ENCODE data around the gene NDUFAF7. TPM values are rescaled to one million over a fixed set of nuclear protein-coding genes. Genes with fewer than 3 reads are reported as not detected.
"Not testable (repeated sequence)": the region's sequence is repeated elsewhere in the genome, so short reads cannot be mapped to it uniquely, and the experiment has no call there.

Gene NDUFAF7
- total and polyA plus RNA-seq, 10 donors = 11.4 to 27.2 (median 20.2) TPM

DNA sequence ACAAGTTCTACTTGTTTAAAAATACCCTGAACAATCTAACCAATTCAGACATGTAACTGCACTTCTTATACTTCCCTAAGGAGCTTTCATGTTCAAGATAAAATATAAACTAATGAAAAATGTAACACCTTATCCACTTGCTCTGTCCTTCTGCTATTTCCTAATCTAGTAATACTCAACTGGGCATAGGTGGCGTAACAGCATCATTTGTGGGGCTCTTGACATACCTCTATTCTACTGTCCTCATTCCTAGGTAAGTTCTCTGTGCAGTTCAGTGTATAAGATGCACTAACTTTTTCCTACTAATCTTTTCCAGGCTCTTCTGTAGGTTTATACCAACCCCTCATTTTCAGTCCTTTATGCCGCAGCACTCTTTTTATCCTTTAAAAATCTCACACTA is 56.5 kb downstream of the NDUFAF7 start:
- H3K4me3 ChIP-seq = no peak overlapping the region
- H3K9me3 ChIP-seq = no peaks in the 10 kb centered on the region
- peaks cover 0 to 96% (median 54%) of the 10 kb centered on the region in 6 donors for H3K36me3 ChIP-seq
- DNase-seq = no peak
- intact Hi-C loops (cut with DNase I; ENCODE audit: low total_unique reads) = no loop called here
- no peak for TF ChIP-seq POLR2AphosphoS5 (IDR thresholded peaks at IDR 0.05)
- no peak for TF ChIP-seq POLR2A (IDR thresholded peaks at IDR 0.05)
- TF ChIP-seq, protein P1, sequence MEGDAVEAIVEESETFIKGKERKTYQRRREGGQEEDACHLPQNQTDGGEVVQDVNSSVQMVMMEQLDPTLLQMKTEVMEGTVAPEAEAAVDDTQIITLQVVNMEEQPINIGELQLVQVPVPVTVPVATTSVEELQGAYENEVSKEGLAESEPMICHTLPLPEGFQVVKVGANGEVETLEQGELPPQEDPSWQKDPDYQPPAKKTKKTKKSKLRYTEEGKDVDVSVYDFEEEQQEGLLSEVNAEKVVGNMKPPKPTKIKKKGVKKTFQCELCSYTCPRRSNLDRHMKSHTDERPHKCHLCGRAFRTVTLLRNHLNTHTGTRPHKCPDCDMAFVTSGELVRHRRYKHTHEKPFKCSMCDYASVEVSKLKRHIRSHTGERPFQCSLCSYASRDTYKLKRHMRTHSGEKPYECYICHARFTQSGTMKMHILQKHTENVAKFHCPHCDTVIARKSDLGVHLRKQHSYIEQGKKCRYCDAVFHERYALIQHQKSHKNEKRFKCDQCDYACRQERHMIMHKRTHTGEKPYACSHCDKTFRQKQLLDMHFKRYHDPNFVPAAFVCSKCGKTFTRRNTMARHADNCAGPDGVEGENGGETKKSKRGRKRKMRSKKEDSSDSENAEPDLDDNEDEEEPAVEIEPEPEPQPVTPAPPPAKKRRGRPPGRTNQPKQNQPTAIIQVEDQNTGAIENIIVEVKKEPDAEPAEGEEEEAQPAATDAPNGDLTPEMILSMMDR (IDR thresholded peaks at IDR 0.05 in 8 of 11, conservative IDR thresholded peaks at IDR 0.05 in 3 of 11) = no peak
- peaks cover 0 to 13% (median 0%) of the 10 kb centered on the region in 6 donors for H3K4me1 ChIP-seq
- no peak overlapping the region for H3K27ac ChIP-seq
- 90 to 99% (median 93%) methylated on average over 2 of the region's 2 CpGs for WGBS, 5 donors
- H3K27me3 ChIP-seq (replicated peaks in 1 of 7) = no peaks in the 10 kb centered on the region

DNA sequence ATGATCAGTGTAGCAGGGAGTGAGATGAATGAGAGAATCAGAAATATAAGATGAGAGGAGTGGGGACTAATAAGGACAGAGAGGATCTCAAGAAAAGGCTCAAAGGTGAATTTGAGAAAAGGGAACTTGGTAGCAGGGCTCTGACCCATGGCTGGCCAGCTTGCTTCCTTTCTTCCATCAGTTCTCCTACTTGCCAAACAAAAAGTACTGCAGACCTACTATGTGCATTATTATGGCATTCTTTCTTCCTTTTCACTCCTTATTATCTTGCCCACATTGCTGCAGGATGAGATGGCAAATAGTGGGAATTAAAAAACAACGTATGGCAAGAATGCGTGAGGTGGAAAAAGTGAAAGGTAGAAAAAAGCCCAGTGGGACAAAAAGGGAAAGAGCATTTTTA is 60.2 kb downstream of the NDUFAF7 start:
- Histone ChIP-seq H3K4me1 (peaks cover 0 to 29% (median 1%) of the 10 kb centered on the region in 6 donors), H3K9me3 (no peaks in the 10 kb centered on the region), H3K4me3 (no peak overlapping the region), H3K27me3 (replicated peaks in 1 of 7) (no peaks in the 10 kb centered on the region), H3K27ac (no peak overlapping the region), H3K36me3 (peaks cover 0 to 66% (median 44%) of the 10 kb centered on the region in 6 donors)
- WGBS, 5 donors = 87 to 97% (median 95%) methylated on average over 2 of the region's 2 CpGs
- intact Hi-C loops (cut with DNase I; ENCODE audit: low total_unique reads) = no loop called here
- DNase-seq = no peak
- TF ChIP-seq POLR2A (IDR thresholded peaks at IDR 0.05) = no peak
- TF ChIP-seq, protein P1 (IDR thresholded peaks at IDR 0.05 in 8 of 11, conservative IDR thresholded peaks at IDR 0.05 in 3 of 11) = no peak
- TF ChIP-seq POLR2AphosphoS5 (IDR thresholded peaks at IDR 0.05) = no peak

DNA sequence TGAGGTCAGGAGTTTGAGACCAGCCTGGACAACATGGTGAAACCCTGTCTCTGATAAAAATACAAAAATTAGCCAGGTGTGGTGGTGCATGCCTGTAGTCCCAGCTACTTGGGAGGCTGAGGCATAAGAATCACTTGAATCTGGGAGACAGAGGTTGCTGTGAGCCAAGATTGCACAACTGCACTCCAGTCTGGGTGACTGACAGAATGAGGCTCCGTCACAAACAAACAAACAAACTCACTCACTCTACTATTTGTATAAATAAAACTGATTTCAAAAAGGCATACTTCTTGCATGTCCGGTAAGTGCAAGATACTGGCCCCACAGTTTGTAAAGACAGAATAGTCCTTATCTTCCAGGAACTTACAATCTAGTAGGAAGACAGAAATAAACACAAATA is 63.4 kb downstream of the NDUFAF7 start:
- H3K9me3 ChIP-seq; intact Hi-C loops (cut with DNase I; ENCODE audit: low total_unique reads); DNase-seq; H3K27ac ChIP-seq; H3K4me3 ChIP-seq; H3K27me3 ChIP-seq (replicated peaks in 1 of 7): not testable (repeated sequence)
- Histone ChIP-seq H3K36me3 (peaks cover 0 to 35% (median 22%) of the 10 kb centered on the region in 6 donors), H3K4me1 (peaks cover 0 to 16% (median 1%) of the 10 kb centered on the region in 6 donors)
- WGBS, 5 donors = 90 to 98% (median 97%) methylated on average over 2 of the region's 2 CpGs

DNA sequence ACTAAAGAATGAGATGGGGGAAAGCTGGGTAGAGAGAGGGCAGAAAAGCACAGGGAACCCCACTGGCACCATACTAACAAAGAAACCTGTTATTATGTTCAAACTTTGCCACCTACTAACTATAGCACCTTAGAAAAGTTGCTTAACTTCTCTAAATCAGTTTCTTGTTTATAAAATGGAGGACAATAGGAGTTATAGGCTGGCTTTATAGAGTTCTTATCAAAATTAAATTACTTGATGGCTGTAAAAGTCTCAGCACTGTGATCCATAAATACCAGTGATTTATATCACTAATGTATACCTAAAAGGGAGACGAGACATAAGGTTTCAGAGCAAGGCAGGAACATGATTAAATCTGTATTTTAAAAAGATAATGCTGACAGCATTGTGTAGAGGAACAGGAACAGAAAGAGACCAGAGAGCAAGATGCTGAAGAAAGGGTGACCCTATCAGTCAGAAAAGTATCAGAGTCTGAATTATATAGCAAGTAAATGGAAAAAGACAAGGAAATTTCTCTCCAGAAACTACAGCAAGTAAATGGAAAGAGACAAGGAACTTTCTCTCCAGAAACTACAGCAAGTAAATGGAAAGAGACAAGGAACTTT is 64.1 kb downstream of the NDUFAF7 start:
- H3K27ac ChIP-seq = no peak overlapping the region
- WGBS, 5 donors = 55 to 88% (median 78%) methylated on average over 1 of the region's 1 CpG

More for the DNA sequence above, 64.1 kb downstream of the NDUFAF7 start:
- Histone ChIP-seq H3K27me3 (replicated peaks in 1 of 7) (no peaks in the 10 kb centered on the region), H3K9me3 (no peaks in the 10 kb centered on the region), H3K4me3 (no peak overlapping the region), H3K36me3 (peaks cover 0 to 27% (median 16%) of the 10 kb centered on the region in 6 donors), H3K4me1 (peaks cover 0 to 16% (median 1%) of the 10 kb centered on the region in 6 donors)
- TF ChIP-seq POLR2A (IDR thresholded peaks at IDR 0.05) = no peak
- no peak for TF ChIP-seq POLR2AphosphoS5 (IDR thresholded peaks at IDR 0.05)
- TF ChIP-seq, protein P1 (IDR thresholded peaks at IDR 0.05 in 8 of 11, conservative IDR thresholded peaks at IDR 0.05 in 3 of 11) = no peak
- no peak for DNase-seq
- intact Hi-C loops (cut with DNase I; ENCODE audit: low total_unique reads) = no loop called here

All from spleen (tissue), 11 donors.